Tongue (tissue), 2 donors: ENCODE data around the gene LIN37. TPM values are rescaled to one million over a fixed set of nuclear protein-coding genes. Genes with fewer than 3 reads are reported as not detected.

ENCODE experiments used
- DNase-seq: peaks from one replicate; pipeline ENCODE4 v3.0.0-alpha.2; 2015
- total RNA-seq: library from RNA; depleted of rRNA; stranded (reverse); fragments of >200 nt; gene quantifications from one replicate; pipeline ENCODE4 v1.2.3, GENCODE V29; 2014

Gene LIN37
- total RNA-seq, 1 donor from 2014 or later: 6.7 TPM

DNA sequence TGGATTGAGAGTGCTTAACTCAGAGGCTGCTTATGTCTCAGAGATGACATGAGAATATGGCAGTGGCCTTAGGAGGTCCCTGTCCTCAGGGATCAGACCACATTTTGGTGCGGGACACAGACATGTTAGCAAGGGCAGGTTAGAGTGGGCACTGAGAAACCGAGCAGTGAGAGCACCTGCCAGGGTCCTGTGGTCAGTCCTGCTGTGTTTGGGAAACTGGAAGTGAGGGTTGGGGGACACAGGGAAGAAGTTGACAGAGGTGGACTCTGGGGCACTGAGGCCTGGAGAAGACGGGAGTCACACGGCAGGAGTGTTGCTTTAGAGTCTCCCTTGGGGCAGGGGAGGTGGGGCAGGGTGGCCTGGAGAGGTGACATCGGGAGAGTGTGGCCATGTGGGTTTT, 13.5 kb upstream of the LIN37 start:
- DNase-seq: no peak

DNA sequence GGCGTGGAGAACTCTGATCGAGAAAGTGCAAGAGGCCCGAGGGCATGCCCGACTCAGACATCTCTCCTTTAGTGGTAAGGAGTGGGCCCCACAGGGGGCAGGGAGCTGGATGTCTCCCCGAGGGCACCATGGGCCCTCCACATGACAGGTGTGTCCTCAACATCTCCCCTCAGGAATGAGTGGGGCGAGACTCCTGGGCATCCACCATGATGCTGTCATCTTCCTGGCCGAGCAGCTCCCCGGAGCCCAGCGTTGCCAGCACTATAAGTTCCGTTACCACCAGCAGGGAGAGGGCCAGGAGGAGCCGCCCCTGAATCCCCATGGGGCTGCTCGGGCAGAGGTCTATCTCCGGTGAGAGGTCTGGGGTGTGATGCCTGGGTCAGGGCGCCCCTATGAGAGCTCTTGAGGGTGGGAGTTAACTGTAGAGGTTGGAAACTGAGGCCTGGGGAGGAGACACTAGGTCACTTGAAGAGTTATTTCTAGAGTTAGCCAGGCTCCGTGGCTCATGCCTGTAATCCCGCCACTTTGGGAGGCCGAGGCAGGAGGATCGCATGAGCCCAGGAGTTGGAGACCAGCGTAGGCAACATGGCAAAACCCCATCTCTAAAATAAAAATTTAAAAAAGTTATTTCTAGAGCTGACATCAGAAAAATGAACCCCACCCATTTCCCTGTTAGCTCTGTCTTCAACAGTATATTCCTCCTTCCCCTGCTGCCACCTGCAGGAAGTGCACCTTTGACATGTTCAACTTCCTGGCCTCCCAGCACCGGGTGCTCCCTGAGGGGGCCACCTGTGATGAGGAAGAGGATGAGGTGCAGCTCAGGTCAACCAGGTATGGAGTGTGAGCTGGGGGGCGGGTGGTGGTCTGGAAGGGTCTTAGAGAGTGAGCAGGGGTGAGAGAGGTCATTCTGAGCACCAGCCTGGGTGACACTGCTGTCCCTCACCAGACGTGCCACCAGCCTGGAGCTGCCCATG, 11.2 kb upstream of the LIN37 start:
- no peak for DNase-seq

DNA sequence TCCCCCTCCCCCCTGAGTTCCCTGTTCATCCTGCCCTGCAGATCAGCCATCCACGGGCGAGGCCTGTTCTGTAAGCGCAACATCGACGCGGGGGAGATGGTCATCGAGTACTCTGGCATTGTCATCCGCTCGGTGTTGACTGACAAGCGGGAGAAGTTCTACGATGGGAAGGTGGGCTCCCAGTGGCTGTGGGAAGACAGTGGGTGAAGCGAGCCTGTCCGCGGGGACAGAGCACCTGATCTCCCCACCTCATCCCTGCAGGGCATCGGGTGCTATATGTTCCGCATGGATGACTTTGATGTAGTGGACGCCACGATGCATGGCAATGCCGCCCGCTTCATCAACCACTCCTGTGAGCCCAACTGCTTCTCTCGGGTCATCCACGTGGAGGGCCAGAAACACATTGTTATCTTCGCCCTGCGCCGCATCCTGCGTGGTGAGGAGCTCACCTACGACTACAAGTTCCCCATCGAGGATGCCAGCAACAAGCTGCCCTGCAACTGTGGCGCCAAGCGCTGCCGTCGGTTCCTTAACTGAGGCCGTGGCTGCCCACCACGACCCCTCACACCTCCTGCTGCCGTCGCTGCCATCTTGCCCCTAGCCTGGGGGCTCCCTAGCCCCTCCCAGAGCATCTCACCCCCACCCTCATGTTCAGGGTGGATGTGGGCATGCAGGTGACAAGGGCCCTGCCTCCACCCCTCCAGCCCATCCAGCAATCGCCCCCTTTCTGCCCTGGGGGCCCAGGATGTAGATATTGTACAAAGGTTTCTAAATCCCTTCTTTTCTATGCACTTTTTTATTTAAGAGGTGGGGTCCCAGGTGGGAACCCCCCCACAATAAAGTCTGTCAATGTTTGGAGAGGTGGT, 10.1 kb upstream of the LIN37 start:
- no peak for DNase-seq

DNA sequence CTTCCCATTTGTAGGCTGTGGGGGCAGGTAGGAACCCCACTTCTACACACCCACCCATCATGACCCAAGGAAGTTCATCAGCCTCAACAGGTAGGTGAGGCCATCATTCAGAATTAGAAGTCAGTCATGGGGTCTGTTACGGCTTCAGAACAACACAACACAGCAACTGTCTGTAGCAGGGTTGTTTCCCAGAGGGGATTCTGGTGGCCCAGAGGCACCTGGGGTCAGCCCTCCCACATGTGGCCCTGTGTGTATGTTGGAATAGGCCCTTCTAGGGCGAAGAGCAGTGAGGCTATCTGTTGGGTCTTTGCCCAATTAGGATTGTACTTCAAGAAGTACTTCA, 9.5 kb upstream of the LIN37 start:
- DNase-seq: no peak

DNA sequence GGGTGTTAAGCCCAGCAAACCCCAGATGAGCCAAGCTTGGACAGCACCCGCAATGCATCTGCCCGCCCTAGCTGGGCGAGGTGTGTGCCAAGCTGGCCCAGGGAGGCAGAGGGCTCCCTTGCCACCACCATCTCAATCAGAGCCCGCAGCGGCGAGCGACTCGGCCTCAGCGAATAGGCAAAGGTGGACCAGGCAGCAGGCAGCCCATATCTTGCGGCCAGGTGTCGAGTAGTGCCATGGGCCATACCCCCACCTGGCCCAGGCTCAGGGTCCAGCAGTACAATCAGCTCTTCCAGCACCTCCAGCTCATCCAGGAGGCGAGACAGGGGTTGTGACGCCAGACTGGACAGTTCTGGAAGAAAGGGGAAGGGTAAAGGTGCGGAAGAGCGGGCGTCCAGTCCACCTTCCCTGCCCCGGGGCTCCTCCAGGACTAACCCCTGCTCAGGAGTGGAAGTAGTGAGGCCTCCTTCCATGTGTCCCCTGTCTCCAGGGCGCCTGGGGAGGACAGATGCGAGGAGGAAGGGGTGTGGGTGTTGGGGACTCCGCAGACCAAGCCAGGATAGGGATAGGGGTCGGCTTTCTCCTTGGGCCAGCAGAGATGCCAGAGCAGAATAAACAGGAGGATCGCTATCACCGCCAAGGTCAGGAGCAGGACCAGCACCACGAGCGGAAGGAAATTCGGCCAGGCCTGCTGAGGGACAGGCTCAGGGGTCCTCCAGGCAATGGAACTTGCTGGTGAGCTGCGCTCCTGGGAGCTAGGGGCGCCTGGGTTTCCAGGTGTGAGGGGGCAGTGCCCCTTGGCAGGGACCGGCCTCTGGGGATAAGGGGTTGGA, 8.9 kb upstream of the LIN37 start:
- DNase-seq: no peak

DNA sequence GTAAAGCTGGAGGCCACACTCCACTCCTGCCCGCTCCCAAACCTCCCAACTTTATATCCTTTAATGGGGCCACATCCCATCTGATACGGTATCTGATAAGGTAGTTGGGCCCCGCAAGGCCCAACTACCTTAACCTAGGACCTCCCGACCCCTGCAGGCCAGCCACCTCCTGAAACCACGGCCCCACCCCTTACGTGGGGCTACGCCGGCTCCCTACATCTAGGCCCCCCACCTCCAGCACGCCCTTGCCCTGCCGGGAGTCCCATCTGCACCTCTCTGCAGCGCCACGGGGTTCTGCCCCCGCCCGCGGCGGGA, 8.3 kb upstream of the LIN37 start:
- DNase-seq: no peak

DNA sequence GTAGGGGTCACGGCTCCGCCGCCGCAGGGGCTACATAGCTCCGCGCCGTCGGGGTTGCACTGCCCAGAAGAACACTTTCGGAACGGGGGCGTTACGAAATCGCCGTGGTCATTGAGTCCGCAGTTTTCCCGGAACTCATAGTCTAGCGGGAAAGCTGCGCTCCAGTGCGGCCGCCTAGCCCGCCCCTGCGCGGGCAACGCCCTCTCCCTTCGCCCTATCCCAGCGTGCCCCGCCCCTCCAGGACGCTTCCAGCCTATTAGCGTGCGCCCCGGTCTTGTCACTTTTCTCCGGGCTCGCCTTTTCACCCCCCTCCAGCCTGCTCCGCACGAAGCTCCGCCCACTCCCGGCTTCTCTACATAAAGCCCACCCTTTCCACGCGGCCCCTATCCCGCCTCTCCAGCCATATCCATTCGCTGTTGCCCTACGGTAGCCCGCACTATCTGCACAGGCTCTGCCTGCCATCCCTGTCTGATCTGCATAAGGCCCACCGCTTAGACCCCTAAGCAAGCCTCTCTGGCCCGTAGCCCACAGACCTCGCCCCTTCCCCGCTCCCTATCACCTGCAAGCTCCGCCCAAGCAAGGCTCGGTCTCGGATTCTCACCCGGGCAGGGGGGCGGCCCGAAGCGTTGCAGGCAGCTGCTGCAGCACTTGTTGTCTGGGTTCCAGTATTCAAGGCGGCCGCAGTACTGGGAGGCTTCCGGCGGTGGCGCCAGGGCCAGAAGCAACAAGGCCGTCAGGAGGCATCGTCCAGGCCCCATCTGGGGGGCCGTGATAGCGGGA, 7.8 kb upstream of the LIN37 start:
- peak; percentile 99 for DNase-seq

DNA sequence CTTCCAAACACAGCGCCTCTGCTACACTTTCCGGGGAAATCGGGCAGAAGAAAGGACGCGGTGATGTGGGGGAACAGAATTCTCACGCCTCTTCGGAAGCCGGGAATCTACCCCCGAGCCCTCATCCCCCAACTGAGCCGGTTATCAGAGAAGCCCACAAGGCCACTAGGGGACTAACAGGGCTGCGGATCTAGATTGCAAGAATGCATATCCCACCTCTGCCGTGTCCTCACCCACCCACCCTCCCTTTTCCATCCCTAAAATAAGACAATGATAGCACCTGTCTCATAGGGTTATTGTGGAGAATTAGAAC, 7.2 kb upstream of the LIN37 start:
- no peak for DNase-seq

DNA sequence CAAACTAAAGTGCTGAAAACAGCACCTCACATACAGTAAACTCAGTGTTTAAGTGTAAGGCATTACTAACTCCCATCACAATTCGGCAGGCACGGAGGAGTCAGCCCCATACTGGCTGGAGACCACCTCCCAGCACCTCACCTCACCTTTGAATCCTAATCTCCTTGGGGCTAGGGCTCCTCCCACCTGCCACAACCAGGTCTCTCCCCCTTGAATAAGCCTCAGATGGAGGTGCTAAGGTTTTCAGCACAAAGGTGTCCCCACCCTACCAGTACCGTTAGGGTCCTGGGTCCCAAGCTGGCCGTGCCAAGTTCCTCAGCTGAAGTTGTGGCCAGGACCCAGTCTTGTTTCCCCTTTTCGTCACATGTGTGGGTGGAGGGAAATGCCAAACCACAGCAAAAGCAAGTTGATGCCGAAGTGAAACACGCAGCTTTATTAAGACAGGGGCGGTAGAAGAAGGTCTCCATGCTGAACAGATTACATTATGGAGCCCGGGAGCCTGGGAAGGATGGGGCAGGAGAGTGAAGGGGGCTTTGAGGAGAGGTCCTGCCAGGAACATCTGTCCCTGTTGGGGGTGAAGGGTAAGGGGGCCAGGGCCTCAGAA, 6.2 kb upstream of the LIN37 start, which contains the start of gene IGFLR1:
Gene IGFLR1, minus strand, starts transcription at position 332 of the 604 bp plus-strand sequence. CDS start 1,272 bp downstream, outside the sequence.
- no peak for DNase-seq

DNA sequence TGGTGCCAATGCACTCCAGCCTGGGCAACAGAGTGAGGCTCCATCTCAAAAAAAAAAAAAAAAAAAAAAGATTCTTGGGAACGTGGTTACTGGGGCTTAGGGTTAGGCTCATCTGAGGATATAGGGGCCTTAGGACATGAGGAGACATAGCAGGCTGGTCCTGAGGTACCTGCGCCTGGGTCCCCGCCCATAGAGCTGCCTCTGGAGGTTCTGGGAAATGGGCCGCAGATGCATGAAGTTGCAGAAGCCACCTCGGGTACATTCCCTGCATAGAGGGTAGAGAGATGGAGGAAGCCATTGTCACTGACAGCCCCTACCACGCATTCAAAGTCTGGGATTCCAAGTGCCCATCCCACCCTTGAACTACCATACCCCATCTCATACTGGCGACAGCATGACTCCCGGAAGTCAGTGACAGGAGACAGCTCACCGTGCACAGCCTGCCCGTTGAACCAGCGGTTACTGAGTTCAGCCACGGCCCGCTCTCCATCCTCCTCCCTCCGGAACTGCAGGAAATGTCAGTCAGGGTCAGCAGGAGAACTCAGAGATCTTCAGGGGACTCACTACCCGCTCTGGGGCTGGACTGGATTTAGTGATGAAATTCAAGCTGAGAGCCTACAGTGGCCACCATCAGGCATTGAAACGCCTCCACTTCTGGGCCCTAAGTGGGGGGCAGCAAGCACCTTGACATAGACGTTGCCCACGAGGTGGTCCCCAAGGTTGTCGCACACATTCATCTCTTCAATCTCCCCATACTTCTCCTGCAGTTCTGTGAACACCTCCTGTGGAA, 4.5 kb upstream of the LIN37 start:
- DNase-seq: no peak

DNA sequence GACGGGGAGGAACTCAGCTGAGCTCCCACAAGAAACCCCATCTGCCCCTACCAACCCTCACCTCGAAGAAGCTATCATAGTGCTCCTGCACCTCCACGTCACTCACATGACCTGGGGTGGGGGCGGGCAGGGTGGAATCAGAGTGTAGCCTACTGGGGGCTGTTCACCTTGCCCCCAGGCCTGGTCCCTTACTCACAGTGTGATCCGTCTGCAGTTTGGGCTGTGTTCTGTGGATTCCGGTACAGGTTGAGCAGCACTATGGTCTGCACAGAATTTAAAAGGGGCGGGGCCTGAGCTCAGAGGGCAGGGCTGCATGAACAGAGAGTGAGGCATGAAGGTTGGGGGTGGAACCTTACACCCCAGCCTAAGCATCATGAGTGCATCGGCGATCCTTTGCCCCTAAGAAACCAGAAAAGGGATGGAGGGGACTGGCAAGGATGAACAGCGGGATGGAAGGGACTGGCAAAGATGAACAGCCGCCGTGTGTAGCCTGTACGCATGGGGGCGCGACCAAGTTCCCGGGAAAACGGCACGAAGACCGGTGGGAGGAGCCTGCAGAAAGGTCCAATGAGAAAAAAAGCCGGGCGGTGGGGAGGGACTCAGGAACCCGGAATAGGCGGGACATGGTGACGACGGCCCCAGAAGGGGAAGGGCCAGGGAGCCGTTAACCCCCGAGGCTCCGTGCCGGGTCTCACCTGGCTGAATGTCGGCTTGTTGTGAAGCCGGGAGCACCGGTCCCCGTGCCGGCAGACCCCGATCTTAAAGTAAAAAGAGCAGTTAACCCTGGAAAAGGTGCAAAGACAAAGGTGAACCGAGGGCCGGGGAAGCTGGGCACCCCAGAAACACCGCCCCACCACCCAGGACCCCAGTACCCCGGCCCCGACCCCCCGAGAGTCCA, 3.7 kb upstream of the LIN37 start:
- peak; percentile 99 for DNase-seq

DNA sequence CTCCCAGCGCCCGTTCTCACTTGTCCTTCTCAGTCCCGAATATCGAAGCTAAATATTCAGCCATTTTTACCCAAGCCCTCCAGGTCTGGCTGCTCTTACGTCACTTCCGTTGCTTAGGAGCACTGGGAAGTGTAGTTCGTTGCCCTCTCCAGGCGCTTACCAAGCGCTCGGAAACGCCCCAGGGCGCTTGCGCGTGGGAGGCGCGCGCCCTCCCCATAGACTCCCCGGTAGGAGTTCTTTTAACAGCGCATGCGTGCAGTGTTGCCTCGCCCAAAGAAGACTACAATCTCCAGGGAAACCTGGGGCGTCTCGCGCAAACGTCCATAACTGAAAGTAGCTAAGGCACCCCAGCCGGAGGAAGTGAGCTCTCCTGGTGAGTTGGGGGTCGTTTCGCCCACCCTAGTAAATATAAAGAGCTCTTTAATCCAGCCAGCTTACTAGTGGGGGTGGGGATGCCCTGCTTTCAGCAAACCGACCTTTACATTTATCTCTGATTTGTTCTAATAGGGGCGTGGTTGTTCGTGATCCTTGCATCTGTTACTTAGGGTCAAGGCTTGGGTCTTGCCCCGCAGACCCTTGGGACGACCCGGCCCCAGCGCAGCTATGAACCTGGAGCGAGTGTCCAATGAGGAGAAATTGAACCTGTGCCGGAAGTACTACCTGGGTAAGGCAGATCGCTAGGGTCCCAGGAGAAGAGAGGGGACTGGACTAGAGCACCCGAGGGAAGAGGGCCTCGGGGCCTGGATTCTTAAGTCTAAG, 2.9 kb upstream of the LIN37 start, which contains the start of the genes PSENEN and U2AF1L4:
Gene PSENEN, plus strand, starts transcription at position 324 of the 759 bp plus-strand sequence. Its CDS starts 280 bp downstream, at position 604.
Gene U2AF1L4, minus strand, starts transcription at position 91 of the 759 bp plus-strand sequence. Its CDS starts 27 bp downstream, at position 64.
- DNase-seq: peak; percentile 100

DNA sequence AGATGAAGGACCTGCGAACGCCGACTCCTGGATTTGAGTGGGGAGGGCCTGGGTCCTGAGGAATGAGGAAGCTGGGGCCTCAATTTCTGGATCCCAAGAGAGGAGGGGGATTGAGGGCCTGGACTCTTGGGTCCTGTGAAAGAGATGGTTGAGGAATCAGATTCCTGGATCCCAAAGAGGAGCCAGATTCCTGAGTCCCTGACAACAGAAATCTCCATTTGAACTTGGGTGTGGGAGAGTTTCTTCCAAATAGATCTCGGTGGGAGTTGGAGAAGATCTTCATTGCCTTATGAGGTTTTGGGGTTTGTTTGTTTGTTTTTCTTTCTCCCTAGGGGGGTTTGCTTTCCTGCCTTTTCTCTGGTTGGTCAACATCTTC, 2.3 kb upstream of the LIN37 start:
- DNase-seq: no peak

DNA sequence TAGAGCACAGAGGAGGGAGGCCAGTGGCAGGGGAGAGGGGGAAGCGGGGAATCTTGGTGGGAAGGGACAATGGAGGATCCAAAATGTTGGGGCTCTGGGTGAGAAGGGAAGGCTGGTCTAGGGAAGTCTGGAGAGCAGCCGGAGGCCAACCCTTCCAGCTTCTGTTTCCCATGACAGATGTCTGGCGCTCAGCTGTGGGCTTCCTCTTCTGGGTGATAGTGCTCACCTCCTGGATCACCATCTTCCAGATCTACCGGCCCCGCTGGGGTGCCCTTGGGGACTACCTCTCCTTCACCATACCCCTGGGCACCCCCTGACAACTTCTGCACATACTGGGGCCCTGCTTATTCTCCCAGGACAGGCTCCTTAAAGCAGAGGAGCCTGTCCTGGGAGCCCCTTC, 1.8 kb upstream of the LIN37 start:
- DNase-seq: no peak

DNA sequence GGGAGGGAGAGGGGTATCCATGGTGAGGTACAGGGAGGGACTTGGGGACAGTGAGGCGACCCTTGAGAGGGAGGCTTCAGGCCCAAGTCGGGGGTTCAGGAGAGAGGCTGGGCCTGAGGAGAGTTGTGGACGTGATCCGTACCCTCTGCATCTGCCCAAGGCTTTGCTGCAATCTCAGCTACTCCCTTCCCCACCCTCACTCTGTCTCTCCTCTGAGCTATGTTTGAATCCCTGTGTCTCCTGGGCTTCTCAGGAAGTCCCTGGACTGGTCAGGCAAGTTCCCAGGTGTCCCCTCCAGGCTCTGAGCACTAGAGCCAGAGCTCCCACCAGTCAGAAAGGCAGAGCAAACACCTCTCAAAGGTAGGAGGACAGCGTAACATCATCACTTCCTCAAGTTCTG, 1.8 kb downstream of the LIN37 start:
- no peak for DNase-seq

DNA sequence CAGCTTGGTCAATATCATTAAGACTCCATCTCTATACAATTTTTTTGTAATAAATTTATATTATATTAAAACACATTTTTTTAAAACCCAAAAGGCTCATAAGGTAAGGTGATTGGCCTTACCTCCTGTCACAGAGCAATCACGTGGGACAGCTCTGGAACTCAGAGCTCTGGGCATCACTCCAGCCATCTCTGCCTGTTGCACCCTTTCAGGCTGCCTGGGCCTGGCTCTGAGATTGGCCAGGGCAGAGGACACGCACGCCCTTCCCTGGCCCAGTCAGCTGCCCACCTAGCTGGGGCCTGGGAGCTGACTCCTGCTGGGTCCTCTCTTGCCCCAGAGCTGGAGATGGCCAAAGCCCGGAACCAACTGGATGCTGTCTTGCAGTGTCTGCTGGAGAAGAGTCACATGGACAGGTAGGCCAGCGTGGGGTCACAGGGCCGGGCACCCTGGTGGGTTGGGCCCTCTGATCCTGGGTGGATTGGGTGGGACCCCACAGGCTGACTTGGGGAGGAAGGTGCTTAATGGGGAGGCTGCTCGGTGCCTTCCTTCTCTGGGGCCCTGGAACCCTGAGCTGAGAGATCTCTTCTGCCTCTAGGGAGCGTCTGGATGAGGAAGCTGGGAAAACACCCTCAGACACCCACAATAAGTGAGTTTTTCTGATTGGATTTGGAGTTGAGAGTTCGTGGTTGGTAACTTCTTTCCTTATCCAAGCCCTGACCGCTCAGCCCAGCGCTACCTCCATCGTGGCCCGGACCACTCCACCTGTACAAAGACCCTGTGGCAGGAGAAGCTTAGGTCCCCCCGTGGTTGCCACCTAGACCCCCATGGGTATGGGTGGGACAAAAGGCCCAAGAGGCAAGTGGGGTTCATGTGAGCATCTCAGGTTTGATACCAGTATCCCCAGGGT, 3.7 kb downstream of the LIN37 start:
- no peak for DNase-seq

DNA sequence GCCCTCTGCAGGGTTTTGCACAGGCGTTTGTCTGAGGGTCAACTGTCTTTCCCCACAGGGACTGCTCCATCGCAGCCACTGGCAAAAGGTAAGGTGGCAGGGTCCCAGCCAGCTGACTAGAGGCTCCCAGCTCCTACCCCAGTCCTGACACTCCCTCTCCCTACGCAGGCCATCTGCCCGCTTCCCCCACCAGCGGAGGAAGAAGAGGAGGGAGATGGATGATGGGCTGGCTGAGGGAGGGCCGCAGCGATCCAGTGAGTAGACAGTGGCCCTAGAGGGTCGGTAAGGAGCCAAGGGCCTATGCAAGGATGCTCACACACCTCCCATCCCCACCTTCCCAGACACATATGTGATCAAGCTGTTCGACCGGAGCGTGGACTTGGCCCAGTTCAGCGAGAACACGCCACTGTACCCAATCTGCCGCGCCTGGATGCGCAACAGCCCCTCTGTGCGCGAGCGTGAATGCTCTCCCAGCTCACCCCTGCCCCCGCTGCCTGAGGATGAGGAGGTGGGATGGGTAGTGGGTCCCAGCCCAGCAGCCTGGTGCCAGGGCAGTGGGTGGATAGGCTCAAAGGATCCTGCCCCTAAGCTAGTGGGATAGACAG, 4.5 kb downstream of the LIN37 start:
- DNase-seq: no peak
